H1 (cell line): ENCODE data around the gene PRKN. TPM values are rescaled to one million over a fixed set of nuclear protein-coding genes. Genes with fewer than 3 reads are reported as not detected.

ENCODE experiments used
- CTCF ChIA-PET: fragments of 300-600 bp; sonication (Branson Sonifier 250); formaldehyde crosslinking; loops from one replicate; lab custom pipeline; 2021; ENCODE audit not compliant: partially characterized antibody; lab: Charles Lee
- POLR2A ChIA-PET: fragments of 300-600 bp; sonication (Branson Sonifier 250); formaldehyde crosslinking; loops from one replicate; lab custom pipeline; 2021; ENCODE audit warnings: inconsistent platforms; ENCODE audit not compliant: partially characterized antibody; lab: Charles Lee
- DNase-seq, 2 experiments: peaks; one replicate each; pipeline versions ENCODE4 v3.0.0 to v3.0.0-alpha.2; 2010 to 2022; ENCODE audit warnings: low spot score in 2 of 2, low read depth in 1 of 2, mixed read lengths in 1 of 2
- FAIRE-seq: peaks from 2 replicates; lab custom pipeline; 2011; peaks lifted over from hg19 to GRCh38; lab: Jason Lieb, UNC
- H2AFZ ChIP-seq: 2 replicates; pipeline ENCODE4 v1.8.1; 2012; ENCODE audit warnings: low read length, inconsistent platforms
- H2AK5ac ChIP-seq: 2 replicates; pipeline ENCODE4 v1.6.1; 2013; ENCODE audit warnings: low read depth, low read length
- H2BK120ac ChIP-seq: replicated peaks from 2 replicates; pipeline ENCODE3; 2013; ENCODE audit warnings: low read depth, low read length, inconsistent platforms
- H2BK12ac ChIP-seq: 2 replicates; pipeline ENCODE4 v1.6.1; 2013; ENCODE audit warnings: low read depth, low read length
- H2BK15ac ChIP-seq: 2 replicates; pipeline ENCODE4 v1.6.1; 2013; ENCODE audit warnings: low read length
- H2BK20ac ChIP-seq: 2 replicates; pipeline ENCODE4 v1.6.1; 2013; ENCODE audit warnings: low read length
- H2BK5ac ChIP-seq: 2 replicates; pipeline ENCODE4 v1.6.1; 2013; ENCODE audit warnings: low read depth, low read length
- H3K14ac ChIP-seq: 2 replicates; pipeline ENCODE4 v1.6.1; 2013; ENCODE audit warnings: inconsistent platforms; ENCODE audit not compliant: insufficient read length
- H3K18ac ChIP-seq: 2 replicates; pipeline ENCODE4 v1.6.1; 2013; ENCODE audit warnings: low read length; ENCODE audit errors: extremely low read depth
- H3K23ac ChIP-seq: 2 replicates; pipeline ENCODE4 v1.6.1; 2013; ENCODE audit warnings: inconsistent platforms; ENCODE audit not compliant: insufficient read length
- H3K23me2 ChIP-seq: 2 replicates; pipeline ENCODE4 v1.6.1; 2013; ENCODE audit warnings: low read depth, low read length
- H3K27ac ChIP-seq: 2 replicates; pipeline ENCODE4 v1.6.1; 2011; ENCODE audit warnings: low read depth, low read length, inconsistent platforms
- H3K27me3 ChIP-seq, 4 experiments: replicated peaks in 1 of 4; 1 replicate in 1 of 4; 2 replicates in 3 of 4; pipeline versions ENCODE4 v1.6.1 to v1.8.1; 2011 to 2013; ENCODE audit warnings: low read length in 3 of 4, mild to moderate bottlenecking in 3 of 4, inconsistent platforms in 2 of 4, mixed read lengths in 2 of 4, moderate library complexity in 1 of 4; ENCODE audit not compliant: control insufficient read depth in 3 of 4, insufficient read depth in 3 of 4; ENCODE audit errors: extremely low read depth in 1 of 4
- H3K36me3 ChIP-seq, 4 experiments: 2 replicates each; pipeline versions ENCODE4 v1.6.1 to v1.8.1; 2011 to 2013; ENCODE audit warnings: mild to moderate bottlenecking in 4 of 4, low read length in 3 of 4, moderate library complexity in 2 of 4, control low read depth in 1 of 4, inconsistent platforms in 1 of 4; ENCODE audit not compliant: insufficient read depth in 4 of 4, control insufficient read depth in 2 of 4
- H3K4ac ChIP-seq: replicated peaks from 2 replicates; pipeline ENCODE3; 2013; ENCODE audit warnings: low read length, low read depth, mixed read lengths, inconsistent platforms; ENCODE audit not compliant: insufficient read length
- H3K4me1 ChIP-seq, 4 experiments: replicated peaks in 1 of 4; 1 replicate in 1 of 4; 2 replicates in 3 of 4; pipeline versions ENCODE4 v1.6.1 to v1.8.1; 2011 to 2013; ENCODE audit warnings: low read length in 3 of 4, inconsistent platforms in 2 of 4, mixed read lengths in 1 of 4; ENCODE audit not compliant: insufficient read depth in 4 of 4, control insufficient read depth in 3 of 4
- H3K4me2 ChIP-seq, 2 experiments: 2 replicates each; pipeline versions ENCODE4 v1.6.1 to v1.8.1; 2011 to 2013; ENCODE audit warnings: low read depth in 2 of 2, low read length in 2 of 2, control low read depth in 1 of 2, inconsistent platforms in 1 of 2, mild to moderate bottlenecking in 1 of 2; ENCODE audit not compliant: insufficient read depth in 1 of 2
- H3K4me3 ChIP-seq, 4 experiments: fragments of 200-600, 300-600 bp in 1 of 4; sonication (generic), shearing (Covaris generic), sonication (Bioruptor Twin) in 1 of 4; 2 replicates each; pipeline versions ENCODE4 v1.5.1 to v1.8.1; 2011 to 2016; ENCODE audit warnings: low read length in 4 of 4, low read depth in 3 of 4, control low read depth in 2 of 4, inconsistent platforms in 2 of 4, mild to moderate bottlenecking in 2 of 4, mixed read lengths in 1 of 4, moderate library complexity in 1 of 4; ENCODE audit not compliant: insufficient read depth in 2 of 4; ENCODE audit errors: extremely low read depth in 1 of 4
- H3K56ac ChIP-seq: replicated peaks from 2 replicates; pipeline ENCODE3; 2013; ENCODE audit warnings: low read depth, mild to moderate bottlenecking, mixed read lengths, low read length, inconsistent platforms; ENCODE audit not compliant: insufficient read length
- H3K79me1 ChIP-seq: 2 replicates; pipeline ENCODE4 v1.6.1; 2013; ENCODE audit warnings: low read depth, low read length, control low read depth
- H3K79me2 ChIP-seq, 2 experiments: 2 replicates each; pipeline versions ENCODE4 v1.6.1 to v1.8.1; 2012 to 2013; ENCODE audit warnings: low read length in 2 of 2, mild to moderate bottlenecking in 2 of 2, inconsistent platforms in 1 of 2; ENCODE audit not compliant: insufficient read depth in 2 of 2, control insufficient read depth in 1 of 2
- H3K9ac ChIP-seq, 4 experiments: replicated peaks in 1 of 4; 1 replicate in 1 of 4; 2 replicates in 3 of 4; pipeline versions ENCODE4 v1.6.1 to v1.8.1; 2011 to 2013; ENCODE audit warnings: low read depth in 3 of 4, low read length in 3 of 4, control low read depth in 2 of 4, mild to moderate bottlenecking in 2 of 4, moderate library complexity in 2 of 4, inconsistent platforms in 1 of 4; ENCODE audit errors: extremely low read depth in 1 of 4
- H3K9me3 ChIP-seq, 2 experiments: 2 replicates each; pipeline versions ENCODE4 v1.6.1 to v1.8.1; 2012 to 2013; ENCODE audit warnings: mild to moderate bottlenecking in 2 of 2, moderate library complexity in 2 of 2, control low read depth in 1 of 2, inconsistent platforms in 1 of 2, low read depth in 1 of 2, low read length in 1 of 2, mixed read lengths in 1 of 2; ENCODE audit not compliant: insufficient read depth in 2 of 2
- H4K20me1 ChIP-seq, 2 experiments: replicated peaks in 1 of 2; 2 replicates each; pipeline versions ENCODE3 to v1.8.1; 2011 to 2013; ENCODE audit warnings: inconsistent platforms in 2 of 2, low read length in 2 of 2, mild to moderate bottlenecking in 1 of 2; ENCODE audit not compliant: insufficient read depth in 2 of 2, control insufficient read depth in 1 of 2
- H4K5ac ChIP-seq: 2 replicates; pipeline ENCODE4 v1.6.1; 2013; ENCODE audit warnings: low read length, low read depth, mixed read lengths, inconsistent platforms; ENCODE audit not compliant: insufficient read length
- H4K8ac ChIP-seq: 2 replicates; pipeline ENCODE4 v1.8.0; 2013; ENCODE audit warnings: mild to moderate bottlenecking, moderate library complexity, low read length, inconsistent platforms; ENCODE audit not compliant: insufficient read depth; ENCODE audit errors: extremely low read depth
- H4K91ac ChIP-seq: replicated peaks from 2 replicates; pipeline ENCODE3; 2013; ENCODE audit warnings: low read length, mixed read lengths, inconsistent platforms; ENCODE audit not compliant: insufficient read length
- BACH1 ChIP-seq: IDR thresholded peaks from 2 replicates; pipeline ENCODE4 v1.6.1; 2012; ENCODE audit warnings: low read length, improper control_type of control experiment
- CHD1 ChIP-seq: IDR thresholded peaks from 2 replicates; pipeline ENCODE4 v1.6.1; 2012; ENCODE audit warnings: low read depth, low read length, improper control_type of control experiment
- SP1 ChIP-seq: IDR thresholded peaks from 2 replicates; pipeline ENCODE4 v1.6.1; 2011; ENCODE audit warnings: low read depth, low read length
- WGBS, 2 experiments: shearing (Covaris generic) in 1 of 2; methylation state at CpG; one replicate each; pipeline versions ENCODE4 v1.1.6 to v1.1.7; 2013 to 2015; ENCODE audit warnings: low lambda C conversion rate in 2 of 2, mixed read lengths in 2 of 2, inconsistent platforms in 1 of 2, low coverage in 1 of 2, missing lambda C conversion rate in 1 of 2; ENCODE audit not compliant: insufficient replicate concordance in 2 of 2, insufficient coverage in 1 of 2, insufficient read length in 1 of 2; ENCODE audit errors: extremely low coverage in 1 of 2, missing lambda C conversion rate in 1 of 2; 5-methylcytosine and 5-hydroxymethylcytosine counted together
- polyA plus RNA-seq, 7 experiments: library from polyadenylated mRNA; depleted of rRNA in 3 of 7; stranded (reverse) in 5 of 7; unstranded in 2 of 7; fragments of >200 nt in 5 of 7; fragments of 200-250 nt in 2 of 7; gene quantifications; 1 replicate in 5 of 7; 2 replicates in 1 of 7; 4 replicates in 1 of 7; pipeline versions ENCODE4 v1.2.1 to v1.2.3, GENCODE V29; 2011 to 2013; ENCODE audit warnings: missing spikeins in 2 of 7, mixed read lengths in 2 of 7
- total RNA-seq: library from RNA; stranded (reverse); fragmentation: NEBNext Ultra II Directional; extraction: Animal tissue kit (Norgen Biotek cat#: 25700); gene quantifications from 2 replicates; pipeline ENCODE4 v1.2.1, GENCODE V29; 2021

PRKN gene
- total and polyA plus RNA-seq, 2 of the 8 experiments (the other 6 are each of a cell fraction or from before 2014, with no cell fraction given): 0.13 to 0.29 TPM

- no peaks in the 10 kb centered on the region for H3K79me2 ChIP-seq
- peak overlapping the region; percentile 66; the same call in 1 of the 2 replicates for H2AK5ac ChIP-seq
- H3K23ac ChIP-seq: no peak overlapping the region
- no peak overlapping the region for H3K18ac ChIP-seq
- peak overlapping the region; percentile 55 for H2BK5ac ChIP-seq
- H4K20me1 ChIP-seq: peaks cover 0 to 5% of the 10 kb centered on the region in 2 experiments
- WGBS, 2 experiments: 96% methylated on average over 11 of the region's 11 CpGs; no CpG with 5 or more reads in 1 of the 2 experiments
- no peaks in the 10 kb centered on the region for H3K27me3 ChIP-seq
- CTCF ChIA-PET: no interaction called here
- peaks cover 5% of the 10 kb centered on the region for H3K23me2 ChIP-seq
- TF ChIP-seq SP1 (no peak), CHD1 (no peak), BACH1 (no peak)
- TF ChIP-seq, all 59 proteins: peak for 0
- H3K4me3 ChIP-seq: no peak overlapping the region
- no peak for FAIRE-seq
- no peak overlapping the region for H3K4me2 ChIP-seq
- DNase-seq: no peak
- H2BK20ac ChIP-seq: no peak overlapping the region
- peak overlapping the region; percentile 60; the same call in 1 of the 2 replicates for H2BK12ac ChIP-seq
- H3K56ac ChIP-seq: peak overlapping the region; percentile 1
- no peak overlapping the region for H3K9ac ChIP-seq
- POLR2A ChIA-PET: no interaction called here
- H2BK120ac ChIP-seq: no peak overlapping the region
- no peak overlapping the region for H3K27ac ChIP-seq
- H3K4ac ChIP-seq: peak overlapping the region; percentile 41
- H3K14ac ChIP-seq: no peak overlapping the region
- H2BK15ac ChIP-seq: no peak overlapping the region
- H3K79me1 ChIP-seq: no peaks in the 10 kb centered on the region
- H3K4me1 ChIP-seq: peaks cover 0 to 2% (median under 1%) of the 10 kb centered on the region in 4 experiments; a peak in 3 of 7 replicates
- no peaks in the 10 kb centered on the region for H3K36me3 ChIP-seq
- no peaks in the 10 kb centered on the region for H3K9me3 ChIP-seq
- no peak overlapping the region for H4K8ac ChIP-seq
- H4K91ac ChIP-seq: peak overlapping the region; percentile 46
- H4K5ac ChIP-seq: no peak overlapping the region
- H2AFZ ChIP-seq: no peak overlapping the region
Measured at GRCh38 chr6:162056061-162056460, 671.5 kb downstream of the PRKN start.
